ENCODE results near the gene DCST2.
A peak's percentile ranks its signal among the peaks of the same experiment; 100 is the strongest.

DCST2 gene

GRCh38 chr1:155069551-155070157 lies 36.1 kb upstream of the DCST2 start:
- no peak for DNase-seq

- DNase-seq, result no peak
These were observed 35.0 kb upstream of the DCST2 start for GRCh38 chr1:155068599-155068998.

- no peak for DNase-seq
These were observed 33.2 kb upstream of the DCST2 start for GRCh38 chr1:155066777-155067176.

GRCh38 chr1:155064832-155065429 lies 31.4 kb upstream of the DCST2 start:
- no peak for DNase-seq

GRCh38 chr1:155064111-155064831 lies 30.7 kb upstream of the DCST2 start:
- DNase-seq, result no peak

- DNase-seq, result peak; percentile 78
These were observed 30.0 kb upstream of the DCST2 start, which contains the start of gene EFNA4 for GRCh38 chr1:155063550-155064110. Gene EFNA4, plus strand, starts transcription at chr1:155063740. Its CDS starts 84 bp downstream, at chr1:155063824.

GRCh38 chr1:155062702-155063411 lies 29.3 kb upstream of the DCST2 start:
- DNase-seq, result peak; percentile 51

GRCh38 chr1:155062151-155062686 lies 28.6 kb upstream of the DCST2 start:
- DNase-seq, result no peak

- peak; percentile 81 for DNase-seq
These were observed 28.0 kb upstream of the DCST2 start for GRCh38 chr1:155061381-155062150.

- no peak for DNase-seq
These were observed 27.2 kb upstream of the DCST2 start for GRCh38 chr1:155060736-155061135.

GRCh38 chr1:155057788-155058211 lies 24.2 kb upstream of the DCST2 start:
- no peak for DNase-seq

- no peak for DNase-seq
These were observed 23.5 kb upstream of the DCST2 start for GRCh38 chr1:155057104-155057503.

GRCh38 chr1:155053531-155054105 lies 20.0 kb upstream of the DCST2 start:
- DNase-seq, result no peak

- no peak for DNase-seq
These were observed 19.1 kb upstream of the DCST2 start for GRCh38 chr1:155052439-155053395.

GRCh38 chr1:155051777-155052398 lies 18.3 kb upstream of the DCST2 start:
- DNase-seq, result no peak

GRCh38 chr1:155051342-155051776 lies 17.8 kb upstream of the DCST2 start:
- DNase-seq, result no peak

GRCh38 chr1:155050560-155051341 lies 17.2 kb upstream of the DCST2 start, which contains the start of gene ADAM15:
Gene ADAM15, plus strand, starts transcription at chr1:155051316. Its CDS starts 71 bp downstream, at chr1:155051387.
- DNase-seq, result peak; percentile 59

- DNase-seq, result peak; percentile 70
These were observed 16.3 kb upstream of the DCST2 start for GRCh38 chr1:155049651-155050559.
